Occipital lobe (tissue), 2 donors: ENCODE measurements around the gene PSEN2. TPM values are rescaled to one million over a fixed set of nuclear protein-coding genes. Genes with fewer than 3 reads are reported as not detected.

Experiments used
- DNase-seq: peaks from one replicate; lab custom pipeline; 2025; lab: John Stamatoyannopoulos, UW
- total RNA-seq: library from RNA; depleted of rRNA; stranded (reverse); fragments of >200 nt; gene quantifications from one replicate; pipeline ENCODE4 v1.2.3, GENCODE V29; 2014

The PSEN2 gene
- total RNA-seq, 1 donor from 2014 or later = 28.2 TPM

- DNase-seq = no peak
Measured at GRCh38 chr1:226886122-226886901, 15.9 kb downstream of the PSEN2 start.

- no peak for DNase-seq
Measured at GRCh38 chr1:226887006-226887405, 16.6 kb downstream of the PSEN2 start.

- no peak for DNase-seq
Measured at GRCh38 chr1:226888021-226888420, 17.6 kb downstream of the PSEN2 start.

- DNase-seq = no peak
Measured at GRCh38 chr1:226888816-226889215, 18.4 kb downstream of the PSEN2 start.

DNA sequence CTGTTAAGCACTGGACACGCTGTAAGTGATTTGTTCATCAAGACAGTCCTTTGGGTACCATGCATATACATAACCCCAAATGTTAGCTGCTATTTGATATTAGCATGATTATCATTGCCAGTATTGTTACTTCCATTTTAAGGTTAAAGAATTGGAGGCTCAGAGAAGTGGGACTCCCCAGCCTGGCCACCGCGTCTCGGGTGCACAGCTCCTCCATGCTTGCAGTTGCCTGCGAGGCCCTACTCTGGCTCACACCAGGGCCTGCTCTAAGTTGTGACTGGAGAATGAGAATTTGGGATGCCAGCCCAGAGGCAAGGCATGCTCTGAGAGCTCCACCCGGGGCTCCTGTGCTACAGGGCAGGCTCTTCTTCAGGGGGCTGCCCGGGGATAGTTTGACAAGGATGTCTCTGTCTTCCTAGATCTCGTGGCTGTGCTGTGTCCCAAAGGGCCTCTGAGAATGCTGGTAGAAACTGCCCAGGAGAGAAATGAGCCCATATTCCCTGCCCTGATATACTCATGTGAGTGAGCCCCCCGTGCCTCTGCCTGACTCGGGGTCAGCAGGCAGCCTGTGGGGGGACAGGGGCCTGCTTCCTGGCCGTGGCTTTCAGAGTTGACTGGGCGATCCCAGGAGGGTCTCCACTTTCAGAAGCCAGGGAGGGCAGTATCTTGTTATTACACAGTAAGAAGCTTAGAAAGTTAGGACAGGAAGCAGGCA, 19.4 kb downstream of the PSEN2 start:
- DNase-seq = no peak

- no peak for DNase-seq
Measured at GRCh38 chr1:226890331-226891108, 20.1 kb downstream of the PSEN2 start.

DNA sequence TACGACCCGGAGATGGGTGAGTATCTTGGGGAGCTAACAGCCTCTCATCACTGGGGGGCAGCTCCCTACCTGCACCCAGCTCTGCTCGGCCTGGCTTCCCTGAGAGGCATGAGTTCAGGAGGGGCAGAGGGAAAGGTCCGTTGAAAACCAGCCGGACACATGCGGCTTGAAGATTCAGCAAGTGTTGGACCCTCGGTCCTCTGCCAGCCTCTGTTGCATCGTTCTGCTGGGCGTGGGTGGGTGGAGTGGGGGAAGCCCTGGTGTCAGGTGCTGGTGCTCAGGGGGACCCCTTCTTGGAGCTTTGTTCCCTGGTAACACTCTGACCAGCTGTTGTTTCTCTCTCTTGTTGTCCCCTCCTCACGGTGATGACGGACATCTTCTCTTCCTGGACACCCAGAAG, 20.9 kb downstream of the PSEN2 start:
- DNase-seq = no peak

DNA sequence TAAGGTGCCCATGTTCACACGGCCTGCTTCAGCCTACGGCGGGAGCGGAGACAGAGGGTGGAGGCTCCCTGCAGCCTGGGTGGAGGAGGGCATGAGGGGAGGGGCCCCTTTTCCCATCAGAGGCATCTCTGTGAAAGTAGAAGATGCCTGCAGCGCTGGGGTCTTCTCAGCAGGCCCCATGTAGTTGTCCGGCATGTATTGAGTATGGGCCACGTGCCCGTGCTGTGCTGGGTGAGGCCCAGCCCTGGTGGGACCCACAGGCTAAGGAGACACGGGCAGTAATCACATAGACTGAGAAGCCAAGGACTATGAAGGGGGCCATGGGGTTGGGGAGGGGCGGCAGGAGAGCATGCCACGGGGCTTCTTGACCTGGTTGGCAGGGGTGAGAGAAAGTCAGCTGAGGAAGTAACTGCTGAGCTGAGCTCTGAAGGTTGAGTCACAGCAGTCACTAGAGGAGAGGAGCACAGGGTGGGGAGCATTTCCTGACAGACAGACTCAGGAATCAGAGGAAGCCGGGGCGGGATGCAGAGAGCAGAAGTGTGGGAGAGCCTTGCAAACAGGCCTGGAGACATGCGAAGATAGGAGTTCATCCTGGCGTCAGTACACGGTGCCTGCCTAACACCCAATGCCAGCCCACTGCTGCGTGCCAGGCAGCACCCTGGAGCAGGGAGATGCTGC, 21.6 kb downstream of the PSEN2 start:
- no peak for DNase-seq

DNA sequence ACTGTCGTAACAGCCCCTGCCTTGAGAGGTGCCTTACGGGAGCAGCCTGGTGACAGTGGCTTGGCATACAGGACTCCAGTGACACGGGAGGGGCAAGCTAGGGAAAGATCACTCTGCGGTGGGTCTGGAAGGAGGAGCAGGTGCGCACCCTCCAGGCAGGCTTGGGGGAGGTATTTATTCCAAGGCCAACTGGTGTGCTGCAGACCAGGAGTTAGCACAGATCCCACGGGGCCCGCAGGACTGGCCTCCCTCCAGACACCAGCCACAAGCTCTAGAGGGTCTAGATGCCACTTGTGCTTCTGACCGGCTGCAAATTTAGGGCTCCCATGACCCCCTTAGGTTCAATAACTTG, 22.1 kb downstream of the PSEN2 start:
- DNase-seq = no peak

DNA sequence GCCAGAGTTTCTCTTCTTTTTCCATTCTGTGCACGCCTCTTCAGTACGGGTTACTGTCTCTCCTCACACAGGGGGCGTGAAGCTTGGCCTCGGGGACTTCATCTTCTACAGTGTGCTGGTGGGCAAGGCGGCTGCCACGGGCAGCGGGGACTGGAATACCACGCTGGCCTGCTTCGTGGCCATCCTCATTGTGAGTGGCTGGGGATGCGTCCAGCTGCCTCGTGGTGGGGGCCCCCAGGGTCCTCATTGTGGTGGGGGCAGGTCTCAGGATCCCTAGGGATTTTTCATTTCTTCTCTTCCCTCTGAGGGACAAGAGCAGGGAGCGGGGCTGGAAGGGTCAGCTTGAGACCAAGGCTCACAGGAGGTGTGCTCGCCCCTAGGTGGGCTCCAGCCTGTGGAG, 23.5 kb downstream of the PSEN2 start:
- DNase-seq = no peak

DNA sequence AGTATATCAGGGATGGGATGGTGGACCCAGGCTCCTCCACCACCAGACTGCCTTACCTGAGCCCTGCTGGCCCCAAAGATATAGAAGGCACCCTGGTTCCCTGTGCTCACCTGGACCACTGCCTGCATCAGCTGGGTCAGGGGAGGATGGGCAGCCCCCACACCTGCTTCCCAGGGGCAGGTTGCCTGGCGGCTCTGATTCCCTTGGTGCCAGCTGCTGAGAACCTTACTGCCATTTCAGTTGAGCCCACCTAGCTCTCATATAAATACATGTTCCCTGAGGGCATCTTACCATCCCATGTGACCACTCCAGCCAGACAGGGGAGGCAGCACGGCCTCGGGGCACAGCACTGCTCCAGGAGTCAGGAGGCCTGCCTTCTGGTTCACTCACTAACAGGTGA, 24.4 kb downstream of the PSEN2 start:
- no peak for DNase-seq

DNA sequence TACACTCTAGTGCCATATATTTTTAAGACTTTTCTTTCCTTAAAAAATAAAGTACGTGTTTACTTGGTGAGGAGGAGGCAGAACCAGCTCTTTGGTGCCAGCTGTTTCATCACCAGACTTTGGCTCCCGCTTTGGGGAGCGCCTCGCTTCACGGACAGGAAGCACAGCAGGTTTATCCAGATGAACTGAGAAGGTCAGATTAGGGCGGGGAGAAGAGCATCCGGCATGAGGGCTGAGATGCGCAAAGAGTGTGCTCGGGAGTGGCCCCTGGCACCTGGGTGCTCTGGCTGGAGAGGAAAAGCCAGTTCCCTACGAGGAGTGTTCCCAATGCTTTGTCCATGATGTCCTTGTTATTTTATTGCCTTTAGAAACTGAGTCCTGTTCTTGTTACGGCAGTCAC, 25.2 kb downstream of the PSEN2 start:
- DNase-seq = no peak

DNA sequence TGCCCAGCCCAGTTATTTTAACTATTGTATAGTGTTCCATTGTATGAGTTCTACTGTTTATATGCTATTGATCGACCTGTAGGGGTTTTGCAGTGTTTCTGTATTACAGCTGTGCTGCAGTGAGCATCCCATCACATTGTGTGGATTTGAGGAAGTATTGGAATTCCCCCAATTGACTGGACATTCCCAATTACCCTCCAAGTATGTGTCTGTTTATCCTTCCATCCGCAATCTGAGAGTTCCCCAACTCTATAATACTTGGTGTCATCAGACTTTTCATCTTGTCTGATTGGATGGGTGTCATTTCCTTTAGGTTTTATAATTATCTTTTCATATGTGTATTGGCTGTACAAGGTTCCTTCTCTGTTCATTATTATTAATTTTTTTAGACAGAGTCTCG, 27.8 kb downstream of the PSEN2 start:
- no peak for DNase-seq

- no peak for DNase-seq
Measured at GRCh38 chr1:226901421-226901820, 31.0 kb downstream of the PSEN2 start.

GRCh38 chr1:226902601-226903000, 32.2 kb downstream of the PSEN2 start:
- DNase-seq = no peak

GRCh38 chr1:226903819-226904716, 33.7 kb downstream of the PSEN2 start:
- DNase-seq = no peak

GRCh38 chr1:226904772-226905171, 34.4 kb downstream of the PSEN2 start:
- no peak for DNase-seq

- no peak for DNase-seq
Measured at GRCh38 chr1:226908419-226908818, 38.0 kb downstream of the PSEN2 start.

- DNase-seq = no peak
Measured at GRCh38 chr1:226908913-226909312, 38.5 kb downstream of the PSEN2 start.

DNA sequence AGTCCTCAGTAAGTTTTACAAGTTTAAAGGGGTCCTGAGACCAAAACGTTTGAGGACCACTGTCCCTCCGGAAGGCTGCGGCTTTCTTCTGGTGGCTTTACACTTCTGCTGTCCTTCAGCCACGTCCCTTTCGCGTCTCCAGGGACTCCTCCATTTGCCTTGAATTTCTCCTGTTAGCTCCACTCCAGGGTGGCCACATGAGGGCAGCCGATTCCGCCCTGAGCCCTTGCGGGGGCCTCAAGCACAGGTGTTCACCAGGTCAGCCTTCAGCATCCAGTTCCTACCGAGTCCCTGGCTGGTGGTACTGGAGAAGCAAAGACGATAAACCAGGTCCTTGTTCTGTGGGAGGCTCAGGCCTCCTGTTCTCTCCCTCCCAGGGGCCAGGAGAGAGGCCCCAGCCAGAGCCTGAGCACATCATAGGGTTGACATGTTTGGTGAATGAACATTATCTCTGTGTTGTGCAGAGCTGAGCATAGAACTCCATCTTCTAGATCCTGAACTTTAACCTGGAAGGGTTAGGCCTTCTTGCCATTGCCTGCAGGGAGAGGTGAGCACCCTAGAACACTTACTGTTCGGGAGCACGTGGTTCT, 42.3 kb downstream of the PSEN2 start:
- DNase-seq = no peak

DNA sequence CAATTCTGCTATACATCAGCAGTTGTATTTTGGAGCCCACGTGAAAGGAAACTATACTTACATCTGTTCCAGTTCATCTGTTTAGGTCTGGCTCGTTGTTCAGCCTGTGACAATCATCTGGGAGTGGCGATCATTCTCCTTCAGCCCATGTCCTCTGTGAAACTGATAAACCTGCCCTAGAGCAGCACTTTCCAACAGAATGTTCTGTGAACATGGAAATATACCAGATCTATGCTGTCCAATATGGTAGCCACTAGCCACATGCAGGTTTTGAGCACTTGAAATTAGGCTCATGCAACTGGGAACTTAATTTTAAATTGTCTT, 45.2 kb downstream of the PSEN2 start:
- DNase-seq = no peak
